HUES48 (cell line): ENCODE measurements around the gene ADARB1.

Source experiments
- H3K27ac ChIP-seq: one replicate; pipeline ENCODE4 v1.7.0; 2013; ENCODE audit warnings: low read depth, low read length, inconsistent platforms
- H3K27me3 ChIP-seq: 2 replicates; pipeline ENCODE4 v1.6.1; 2013; ENCODE audit warnings: mild to moderate bottlenecking, low read length; ENCODE audit not compliant: control insufficient read depth, insufficient read depth
- H3K36me3 ChIP-seq: 2 replicates; pipeline ENCODE4 v1.6.1; 2013; ENCODE audit warnings: low read length; ENCODE audit not compliant: control insufficient read depth, insufficient read depth
- H3K4me1 ChIP-seq: 2 replicates; pipeline ENCODE4 v1.6.1; 2013; ENCODE audit warnings: mild to moderate bottlenecking, low read length; ENCODE audit not compliant: control insufficient read depth, insufficient read depth
- H3K4me3 ChIP-seq: 2 replicates; pipeline ENCODE4 v1.5.1; 2013; ENCODE audit warnings: mild to moderate bottlenecking, low read depth, low read length
- H3K9ac ChIP-seq: 2 replicates; pipeline ENCODE4 v1.6.1; 2013; ENCODE audit warnings: mild to moderate bottlenecking, low read depth, low read length, moderate library complexity
- H3K9me3 ChIP-seq: 2 replicates; pipeline ENCODE4 v1.6.1; 2013; ENCODE audit warnings: low read length; ENCODE audit not compliant: control insufficient read depth, insufficient read depth

ADARB1 gene

DNA sequence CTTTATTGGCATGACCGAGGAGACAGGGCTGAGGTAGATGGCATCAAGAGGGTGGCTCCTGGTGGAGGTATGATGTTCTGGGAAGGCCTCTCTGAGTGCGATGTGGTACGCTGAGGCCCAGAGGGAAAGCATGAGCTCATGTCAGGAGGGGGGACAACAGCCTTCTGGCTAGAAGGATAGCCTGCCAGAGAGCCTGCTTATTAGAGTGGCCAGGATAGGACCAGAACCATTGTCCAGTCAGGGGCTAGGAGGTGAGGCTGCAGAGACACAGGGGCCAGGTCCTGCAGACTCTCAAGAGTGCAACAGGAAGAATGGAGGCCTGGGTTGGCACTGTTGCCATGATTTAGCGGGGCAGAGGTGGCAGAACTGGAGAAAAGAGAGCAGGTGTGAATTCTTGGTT is 7.3 kb downstream of the ADARB1 start:
- Histone ChIP-seq H3K4me1 (no peaks in the 10 kb centered on the region), H3K36me3 (no peaks in the 10 kb centered on the region), H3K27ac (no peak overlapping the region), H3K9me3 (no peaks in the 10 kb centered on the region), H3K4me3 (no peak overlapping the region), H3K27me3 (peaks cover 3% of the 10 kb centered on the region; the same call in 1 of the 2 replicates), H3K9ac (no peak overlapping the region)

DNA sequence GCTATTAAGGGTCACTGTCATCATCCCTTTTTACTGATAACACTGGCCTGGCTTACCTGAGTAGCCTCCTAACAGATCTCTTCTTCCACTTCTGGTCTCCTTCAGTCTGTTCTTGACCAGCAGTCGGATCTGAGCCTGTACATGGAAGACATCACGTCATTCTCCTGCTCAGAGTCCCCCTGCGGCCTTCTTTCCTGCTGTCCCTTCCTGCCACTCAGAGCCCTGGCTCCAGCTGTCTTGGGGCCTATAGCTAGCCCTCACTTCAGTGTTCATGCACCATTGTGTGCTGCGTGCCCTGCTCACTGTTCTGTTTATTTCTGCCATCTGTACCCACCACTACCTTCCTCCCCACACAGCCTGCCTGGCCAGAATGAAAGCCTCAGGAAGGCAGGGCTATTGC is 8.4 kb downstream of the ADARB1 start:
- Histone ChIP-seq H3K9me3 (no peaks in the 10 kb centered on the region), H3K27ac (no peak overlapping the region), H3K36me3 (no peaks in the 10 kb centered on the region), H3K27me3 (no peaks in the 10 kb centered on the region), H3K4me3 (no peak overlapping the region), H3K4me1 (no peaks in the 10 kb centered on the region), H3K9ac (no peak overlapping the region)

DNA sequence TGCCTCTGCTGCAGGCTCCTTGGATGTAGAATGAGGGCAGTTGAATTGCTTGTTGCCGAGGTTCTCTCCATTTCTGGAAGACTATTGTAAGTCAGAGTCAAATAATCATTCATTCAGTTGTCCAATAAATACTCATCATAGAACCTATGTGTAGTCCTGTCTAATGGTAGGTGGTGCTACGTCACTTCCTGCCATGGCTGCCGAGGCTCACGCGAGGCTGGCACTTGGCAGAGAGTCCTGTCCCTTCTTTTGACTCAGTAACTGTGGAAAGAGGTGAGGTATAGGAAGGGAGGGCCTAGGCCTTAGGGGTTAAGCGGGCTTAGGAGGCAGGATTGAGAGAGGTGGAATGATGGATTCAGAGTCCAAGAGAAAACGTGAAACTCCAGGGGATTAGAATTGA is 9.7 kb downstream of the ADARB1 start:
- no peaks in the 10 kb centered on the region for H3K9me3 ChIP-seq
- no peak overlapping the region for H3K27ac ChIP-seq
- H3K36me3 ChIP-seq, result no peaks in the 10 kb centered on the region
- H3K27me3 ChIP-seq, result no peaks in the 10 kb centered on the region
- no peak overlapping the region for H3K9ac ChIP-seq
- H3K4me1 ChIP-seq, result no peaks in the 10 kb centered on the region
- H3K4me3 ChIP-seq, result no peak overlapping the region

- Histone ChIP-seq H3K4me1 (no peaks in the 10 kb centered on the region), H3K36me3 (no peaks in the 10 kb centered on the region), H3K9me3 (no peaks in the 10 kb centered on the region), H3K9ac (no peak overlapping the region), H3K27ac (no peak overlapping the region), H3K4me3 (no peak overlapping the region), H3K27me3 (no peaks in the 10 kb centered on the region)
Observed at GRCh38 chr21:45084881-45085536, 10.6 kb downstream of the ADARB1 start.

GRCh38 chr21:45085700-45086099 is 11.3 kb downstream of the ADARB1 start:
- Histone ChIP-seq H3K9ac (no peak overlapping the region), H3K9me3 (no peaks in the 10 kb centered on the region), H3K36me3 (no peaks in the 10 kb centered on the region), H3K27me3 (no peaks in the 10 kb centered on the region), H3K4me1 (no peaks in the 10 kb centered on the region), H3K27ac (no peak overlapping the region), H3K4me3 (no peak overlapping the region)

GRCh38 chr21:45086337-45086958 is 12.1 kb downstream of the ADARB1 start:
- Histone ChIP-seq H3K36me3 (no peaks in the 10 kb centered on the region), H3K9ac (no peak overlapping the region), H3K4me1 (no peaks in the 10 kb centered on the region), H3K4me3 (no peak overlapping the region), H3K9me3 (no peaks in the 10 kb centered on the region), H3K27ac (no peak overlapping the region), H3K27me3 (no peaks in the 10 kb centered on the region)

- no peaks in the 10 kb centered on the region for H3K4me1 ChIP-seq
- H3K9me3 ChIP-seq, result no peaks in the 10 kb centered on the region
- no peaks in the 10 kb centered on the region for H3K27me3 ChIP-seq
- H3K36me3 ChIP-seq, result no peaks in the 10 kb centered on the region
- H3K27ac ChIP-seq, result no peak overlapping the region
- H3K4me3 ChIP-seq, result no peak overlapping the region
- no peak overlapping the region for H3K9ac ChIP-seq
Observed at GRCh38 chr21:45087022-45087823, 12.8 kb downstream of the ADARB1 start.

GRCh38 chr21:45088116-45088515 is 13.7 kb downstream of the ADARB1 start:
- Histone ChIP-seq H3K27ac (no peak overlapping the region), H3K4me1 (no peaks in the 10 kb centered on the region), H3K4me3 (no peak overlapping the region), H3K27me3 (no peaks in the 10 kb centered on the region), H3K36me3 (no peaks in the 10 kb centered on the region), H3K9ac (no peak overlapping the region), H3K9me3 (no peaks in the 10 kb centered on the region)

- Histone ChIP-seq H3K9ac (no peak overlapping the region), H3K4me3 (no peak overlapping the region), H3K27ac (no peak overlapping the region), H3K4me1 (no peaks in the 10 kb centered on the region), H3K27me3 (no peaks in the 10 kb centered on the region), H3K9me3 (no peaks in the 10 kb centered on the region), H3K36me3 (no peaks in the 10 kb centered on the region)
Observed at GRCh38 chr21:45088729-45089128, 14.3 kb downstream of the ADARB1 start.

- H3K36me3 ChIP-seq, result no peaks in the 10 kb centered on the region
- no peaks in the 10 kb centered on the region for H3K4me1 ChIP-seq
- no peak overlapping the region for H3K9ac ChIP-seq
- no peaks in the 10 kb centered on the region for H3K27me3 ChIP-seq
- H3K4me3 ChIP-seq, result no peak overlapping the region
- no peaks in the 10 kb centered on the region for H3K9me3 ChIP-seq
- H3K27ac ChIP-seq, result no peak overlapping the region
Observed at GRCh38 chr21:45089964-45090363, 15.6 kb downstream of the ADARB1 start.

GRCh38 chr21:45090966-45091365 is 16.6 kb downstream of the ADARB1 start:
- Histone ChIP-seq H3K27me3 (no peaks in the 10 kb centered on the region), H3K9me3 (no peaks in the 10 kb centered on the region), H3K27ac (no peak overlapping the region), H3K36me3 (no peaks in the 10 kb centered on the region), H3K9ac (no peak overlapping the region), H3K4me3 (no peak overlapping the region), H3K4me1 (no peaks in the 10 kb centered on the region)
